Activated CD8-positive, alpha-beta memory T cell treated with anti-CD3 and anti-CD28 coated beads for 1 hour (primary cell): ENCODE measurements around the gene TRAK1.

Experiments
- DNase-seq, 2 donors: peaks; one replicate each; pipeline ENCODE4 v3.0.0-alpha.2; 2020; ENCODE audit warnings: low read depth in 1 of 2; ENCODE audit errors: extremely low read depth in 1 of 2

The TRAK1 gene

GRCh38 chr3:42175386-42176240 is 84.5 kb downstream of the TRAK1 start:
- DNase-seq, result no peak

- no peak for DNase-seq
Observed at GRCh38 chr3:42176242-42177034, 85.3 kb downstream of the TRAK1 start.

DNA sequence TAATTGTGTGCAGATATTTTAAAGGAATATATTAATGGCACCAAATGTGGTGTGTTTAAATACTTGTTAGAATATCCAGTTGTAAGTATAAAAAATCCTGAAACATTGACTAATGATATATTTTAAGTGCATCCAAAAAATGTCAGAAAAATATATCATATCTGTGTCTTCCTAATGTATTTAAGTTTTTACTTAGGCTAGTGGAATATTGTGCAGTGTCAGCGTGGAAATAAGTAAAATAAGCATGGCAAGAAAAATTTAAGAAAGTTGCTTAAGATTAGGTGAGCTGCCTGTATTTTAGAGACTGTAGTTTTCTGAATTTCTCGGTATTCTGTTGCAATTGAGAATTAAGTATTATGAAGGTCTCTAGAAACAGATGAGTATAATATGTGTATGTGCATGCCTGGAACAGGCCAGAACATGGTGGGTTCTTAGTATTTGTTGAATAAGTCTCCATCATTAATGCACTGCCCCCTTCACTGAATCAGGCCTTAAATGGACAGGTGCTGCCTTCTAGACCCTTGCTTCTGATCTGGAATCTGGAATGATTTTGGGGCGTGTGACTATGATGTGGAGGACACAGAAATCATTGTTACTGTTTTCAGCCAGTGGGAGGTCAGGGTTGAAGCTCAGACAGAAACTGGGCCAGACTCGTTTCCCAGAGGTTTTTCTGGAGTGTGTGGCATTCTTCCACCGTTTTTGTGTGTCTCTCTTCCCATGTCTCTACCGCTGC is 86.1 kb downstream of the TRAK1 start:
- no peak for DNase-seq

DNA sequence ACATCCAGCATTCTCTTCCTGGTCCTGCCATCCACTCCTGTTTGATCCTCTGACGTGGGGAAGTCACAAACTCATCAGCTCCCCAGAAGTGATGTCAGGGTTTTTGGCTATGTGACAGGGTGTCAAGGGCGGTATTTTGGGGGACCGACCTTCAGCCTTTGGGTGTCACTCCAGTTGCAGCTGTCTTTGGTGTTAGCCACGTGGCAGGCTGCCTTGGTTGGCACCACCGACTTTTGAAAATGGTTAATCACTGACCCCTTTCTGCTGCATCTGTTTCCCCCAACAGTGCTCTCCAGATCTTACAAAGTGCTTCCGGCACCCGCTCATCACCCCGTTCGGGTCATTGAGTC is 86.6 kb downstream of the TRAK1 start:
- no peak for DNase-seq

- DNase-seq, result no peak
Observed at GRCh38 chr3:42179110-42179725, 88.1 kb downstream of the TRAK1 start.

- DNase-seq, result no peak
Observed at GRCh38 chr3:42180901-42181300, 89.7 kb downstream of the TRAK1 start.

DNA sequence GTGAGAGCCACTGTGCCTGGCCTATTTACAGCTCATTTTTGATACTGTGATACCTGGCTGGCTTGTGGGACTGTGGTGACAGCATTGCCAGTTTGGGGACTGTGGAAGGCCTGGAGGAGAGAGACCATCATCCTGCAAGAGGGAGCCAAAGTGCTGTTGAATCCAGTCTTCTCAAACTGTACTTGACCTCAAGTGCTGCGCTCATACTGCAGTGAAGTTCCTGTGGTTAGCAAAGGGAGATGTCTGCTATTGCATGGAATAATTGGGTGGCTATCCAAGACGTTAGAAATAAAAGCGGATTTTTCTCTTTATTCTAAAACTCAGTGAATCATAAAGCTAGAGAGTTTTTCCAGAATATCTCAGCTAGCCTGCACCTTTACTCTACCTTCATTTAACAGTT is 91.4 kb downstream of the TRAK1 start:
- no peak for DNase-seq

DNA sequence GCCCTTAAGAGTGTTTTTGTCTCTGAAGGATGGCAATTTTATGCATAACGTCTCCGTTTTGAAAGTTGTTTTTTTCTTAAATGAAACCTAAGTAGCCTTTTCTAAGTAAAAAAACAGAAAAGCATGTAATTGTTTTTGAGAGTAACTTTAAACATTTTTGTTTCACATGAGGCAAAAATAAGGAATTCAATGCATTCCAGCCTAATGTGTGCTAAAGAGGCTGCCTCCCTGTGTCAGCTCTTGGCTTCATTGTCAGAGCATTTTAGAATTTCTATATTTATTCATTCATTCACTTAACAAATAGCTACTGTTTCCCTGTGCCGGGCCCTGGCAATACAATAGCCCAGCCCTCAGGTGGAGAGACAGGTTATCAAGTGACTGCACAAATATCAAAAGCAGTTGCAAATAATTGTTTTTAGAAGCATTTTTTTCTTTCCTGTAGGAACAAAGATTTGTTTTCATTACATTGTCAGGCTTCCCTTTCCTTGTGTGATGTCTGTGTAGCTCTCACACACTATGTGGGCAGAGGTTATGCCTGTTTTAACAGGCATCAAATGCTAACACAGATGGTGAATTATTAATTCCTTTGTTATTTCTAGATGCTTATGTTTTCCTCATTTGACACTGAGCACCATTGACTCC is 93.0 kb downstream of the TRAK1 start:
- no peak for DNase-seq

- DNase-seq, result no peak
Observed at GRCh38 chr3:42184651-42185443, 93.7 kb downstream of the TRAK1 start.

- no peak for DNase-seq
Observed at GRCh38 chr3:42187936-42188335, 96.8 kb downstream of the TRAK1 start.

DNA sequence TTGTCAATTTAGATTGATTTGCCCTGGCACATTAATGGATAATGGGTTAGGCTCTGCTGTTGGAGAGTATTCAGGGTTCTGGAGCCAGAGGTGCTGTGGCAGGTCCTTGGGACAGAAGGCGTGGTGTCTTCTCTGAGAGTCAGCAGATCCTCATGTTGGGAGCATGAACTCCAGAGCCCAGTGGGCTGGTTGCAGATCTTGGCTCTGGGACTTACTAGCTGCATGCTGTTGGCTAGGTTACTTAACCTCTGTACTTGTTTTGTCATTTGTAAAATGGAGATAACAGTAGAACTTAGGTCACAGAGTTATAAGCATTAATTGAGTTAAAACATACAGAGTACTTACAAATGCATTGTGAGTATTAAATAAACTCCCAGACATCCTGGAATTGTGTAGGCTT is 97.2 kb downstream of the TRAK1 start:
- DNase-seq, result no peak

DNA sequence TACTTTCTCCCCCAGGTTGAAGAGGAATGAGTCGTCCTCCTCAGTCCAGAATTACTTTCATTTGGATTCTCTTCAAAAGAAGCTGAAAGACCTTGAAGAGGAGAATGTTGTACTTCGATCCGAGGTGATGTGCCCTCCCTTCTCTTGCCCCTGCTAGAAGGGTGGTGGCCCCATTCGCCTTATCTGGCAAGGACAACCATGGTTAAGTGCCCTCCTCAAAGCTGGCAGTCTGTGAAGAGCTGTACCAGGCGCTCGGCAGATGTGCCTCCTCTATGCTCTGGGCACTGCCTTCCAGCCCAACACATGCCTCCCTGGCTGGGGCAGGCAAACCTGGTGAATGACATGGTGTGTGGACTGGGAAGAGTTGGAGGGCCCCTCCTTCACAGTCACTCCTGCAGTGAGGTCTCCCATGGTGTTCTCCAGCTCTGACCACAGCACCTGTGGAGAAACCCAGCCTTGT is 97.9 kb downstream of the TRAK1 start:
- no peak for DNase-seq

DNA sequence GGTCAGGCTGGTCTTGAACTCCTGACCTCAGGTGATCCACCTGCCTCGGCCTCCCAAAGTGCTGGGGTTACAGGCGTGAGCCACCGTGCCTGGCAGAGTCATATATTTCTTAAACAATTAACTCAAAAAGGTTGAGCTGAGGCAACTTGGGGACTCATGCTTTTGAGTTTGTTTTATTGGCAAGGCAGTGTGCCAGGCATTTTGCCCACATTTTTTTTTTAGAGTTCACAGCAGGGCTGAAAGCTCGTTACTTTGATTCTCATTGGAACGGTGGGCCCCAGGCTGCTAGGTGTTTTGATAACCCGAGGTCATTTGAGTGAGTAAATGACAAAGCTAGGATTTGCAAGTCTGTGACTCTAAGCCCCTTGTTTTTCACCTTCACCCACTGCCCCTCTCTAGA is 98.6 kb downstream of the TRAK1 start:
- DNase-seq, result no peak

- peak; percentile 37 to 38 for DNase-seq
Observed at GRCh38 chr3:42190701-42191442, 99.7 kb downstream of the TRAK1 start.

DNA sequence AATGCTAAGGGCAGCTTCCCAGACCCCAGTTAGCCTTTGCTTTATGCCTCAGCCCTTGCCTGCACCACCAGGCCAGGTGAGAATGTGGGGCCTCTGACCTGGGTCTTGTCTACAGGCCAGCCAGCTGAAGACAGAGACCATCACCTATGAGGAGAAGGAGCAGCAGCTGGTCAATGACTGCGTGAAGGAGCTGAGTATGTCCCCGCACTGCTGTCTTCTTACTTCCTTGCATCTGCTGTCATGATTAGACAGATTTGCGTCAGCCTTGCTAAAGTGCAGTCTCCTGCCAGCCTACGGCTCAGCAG is 100.2 kb downstream of the TRAK1 start:
- DNase-seq, result no peak

GRCh38 chr3:42192334-42193200 is 101.4 kb downstream of the TRAK1 start:
- DNase-seq, result no peak

GRCh38 chr3:42194943-42195510 is 103.9 kb downstream of the TRAK1 start:
- DNase-seq, result no peak

DNA sequence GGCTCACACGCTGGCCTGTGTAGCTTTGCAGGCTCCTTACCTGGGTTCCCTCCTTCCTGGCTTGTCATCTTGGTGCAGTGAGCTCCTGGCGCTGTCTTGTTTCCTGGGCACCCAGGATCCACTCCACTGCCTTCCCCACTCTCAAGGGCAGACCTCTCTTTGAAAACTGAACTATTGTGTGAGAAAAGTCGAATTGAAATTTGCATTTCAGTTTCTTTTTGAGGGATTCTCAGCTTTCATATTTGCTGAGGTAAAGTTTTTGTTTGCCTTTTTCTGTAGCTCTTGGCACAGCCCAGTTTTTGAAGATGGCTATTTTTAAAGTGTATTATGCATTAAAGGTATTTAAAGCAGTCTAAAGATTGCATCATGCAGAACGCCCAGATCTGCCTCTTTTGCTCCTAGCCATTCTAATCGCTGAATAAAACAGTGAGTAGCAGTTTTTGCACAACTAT is 104.7 kb downstream of the TRAK1 start:
- no peak for DNase-seq
